Measurements from ENCODE around the gene CFAP43. TPM values are rescaled to one million over a fixed set of nuclear protein-coding genes. Genes with fewer than 3 reads are reported as not detected.

CFAP43 gene
- polyA plus RNA-seq, 1 donor: 0.35 TPM

GRCh38 chr10:104099269-104099668, 132.9 kb downstream of the CFAP43 start:
- DNase-seq (ENCODE audit: low read depth): no peak

GRCh38 chr10:104098358-104098925, 133.7 kb downstream of the CFAP43 start:
- DNase-seq (ENCODE audit: low read depth): no peak

GRCh38 chr10:104096692-104097091, 135.5 kb downstream of the CFAP43 start:
- no peak for DNase-seq (ENCODE audit: low read depth)

GRCh38 chr10:104092749-104093148, 139.4 kb downstream of the CFAP43 start:
- no peak for DNase-seq (ENCODE audit: low read depth)

- no peak for DNase-seq (ENCODE audit: low read depth)
These were observed 141.6 kb downstream of the CFAP43 start for GRCh38 chr10:104090611-104091010.

GRCh38 chr10:104089621-104090020, 142.5 kb downstream of the CFAP43 start:
- no peak for DNase-seq (ENCODE audit: low read depth)

GRCh38 chr10:104088239-104088638, 143.9 kb downstream of the CFAP43 start:
- no peak for DNase-seq (ENCODE audit: low read depth)

- DNase-seq (ENCODE audit: low read depth): no peak
These were observed 146.3 kb downstream of the CFAP43 start, which contains the start of gene COL17A1 for GRCh38 chr10:104085801-104086400. Gene COL17A1 (minus strand): TSS chr10:104085880. CDS start chr10:104080673, 5,207 bp downstream.

- no peak for DNase-seq (ENCODE audit: low read depth)
These were observed 147.6 kb downstream of the CFAP43 start for GRCh38 chr10:104084482-104085142.

- DNase-seq (ENCODE audit: low read depth): no peak
These were observed 150.2 kb downstream of the CFAP43 start for GRCh38 chr10:104081998-104082397.

GRCh38 chr10:104080762-104081161, 151.4 kb downstream of the CFAP43 start:
- no peak for DNase-seq (ENCODE audit: low read depth)

Other genes starting within 250 kb of the CFAP43 start
- 0.23 TPM for gene COL17A1, start 146.5 kb downstream of the CFAP43 start, polyA plus RNA-seq (ENCODE audit: insufficient read length)
- gene SFR1, start 110.2 kb downstream of the CFAP43 start, polyA plus RNA-seq (ENCODE audit: insufficient read length): 5.9 TPM
- gene GSTO1, start 22.5 kb upstream of the CFAP43 start, polyA plus RNA-seq (ENCODE audit: insufficient read length): 34.6 TPM
- 0.99 TPM for gene GSTO2, start 36.8 kb upstream of the CFAP43 start, polyA plus RNA-seq (ENCODE audit: insufficient read length)
- 7.1 TPM for gene ITPRIP, start 106.1 kb upstream of the CFAP43 start, polyA plus RNA-seq (ENCODE audit: insufficient read length)
- gene CFAP58, start 121.5 kb upstream of the CFAP43 start, polyA plus RNA-seq (ENCODE audit: insufficient read length): 0.37 TPM